Colon (tissue), 2 donors: Measurements from ENCODE around the gene GARIN5B.

ENCODE experiments used
- FAIRE-seq: peaks from 2 replicates; lab custom pipeline; 2012; peaks lifted over from hg19 to GRCh38; lab: Jason Lieb, UNC
- donor health status: control.
- donor health status: control.

Gene GARIN5B

GRCh38 chr19:55389386-55390317, 26.6 kb upstream of the GARIN5B start:
- FAIRE-seq: no peak

GRCh38 chr19:55387736-55388497, 24.9 kb upstream of the GARIN5B start:
- no peak for FAIRE-seq

GRCh38 chr19:55386493-55386971, 23.5 kb upstream of the GARIN5B start:
- no peak for FAIRE-seq

- FAIRE-seq: no peak
Observed at GRCh38 chr19:55385724-55386492, 22.8 kb upstream of the GARIN5B start, which contains the start of gene RPL28. Gene RPL28 (plus strand): TSS chr19:55385932. CDS start chr19:55386358, 426 bp downstream.

GRCh38 chr19:55384920-55385723, 22.1 kb upstream of the GARIN5B start:
- FAIRE-seq: no peak

- FAIRE-seq: no peak
Observed at GRCh38 chr19:55384131-55384919, 21.3 kb upstream of the GARIN5B start, which contains the start of gene TMEM238. Gene TMEM238 (minus strand): TSS chr19:55384292. CDS start chr19:55384259, 33 bp downstream.

- FAIRE-seq: no peak
Observed at GRCh38 chr19:55383279-55384130, 20.4 kb upstream of the GARIN5B start.

GRCh38 chr19:55382522-55383054, 19.5 kb upstream of the GARIN5B start:
- no peak for FAIRE-seq

- no peak for FAIRE-seq
Observed at GRCh38 chr19:55382013-55382412, 19.0 kb upstream of the GARIN5B start.

- FAIRE-seq: no peak
Observed at GRCh38 chr19:55379174-55379573, 16.1 kb upstream of the GARIN5B start.

- FAIRE-seq: no peak
Observed at GRCh38 chr19:55377356-55378131, 14.5 kb upstream of the GARIN5B start.

- no peak for FAIRE-seq
Observed at GRCh38 chr19:55376241-55376933, 13.3 kb upstream of the GARIN5B start, which contains the start of gene TMEM190. Gene TMEM190 (plus strand): TSS chr19:55376826. CDS start chr19:55376854, 28 bp downstream.

GRCh38 chr19:55373993-55374757, 11.1 kb upstream of the GARIN5B start:
- FAIRE-seq: no peak

GRCh38 chr19:55373306-55373992, 10.4 kb upstream of the GARIN5B start:
- FAIRE-seq: no peak

GRCh38 chr19:55372316-55373081, 9.4 kb upstream of the GARIN5B start:
- FAIRE-seq: no peak
